ENCODE measurements around the gene DDN.

Gene DDN

GRCh38 chr12:48965298-48965838 lies 33.8 kb downstream of the DDN start:
- peak in 1 of 3 experiments; percentile 57 for DNase-seq

GRCh38 chr12:48961801-48962200 lies 37.4 kb downstream of the DDN start:
- no peak for DNase-seq

DNA sequence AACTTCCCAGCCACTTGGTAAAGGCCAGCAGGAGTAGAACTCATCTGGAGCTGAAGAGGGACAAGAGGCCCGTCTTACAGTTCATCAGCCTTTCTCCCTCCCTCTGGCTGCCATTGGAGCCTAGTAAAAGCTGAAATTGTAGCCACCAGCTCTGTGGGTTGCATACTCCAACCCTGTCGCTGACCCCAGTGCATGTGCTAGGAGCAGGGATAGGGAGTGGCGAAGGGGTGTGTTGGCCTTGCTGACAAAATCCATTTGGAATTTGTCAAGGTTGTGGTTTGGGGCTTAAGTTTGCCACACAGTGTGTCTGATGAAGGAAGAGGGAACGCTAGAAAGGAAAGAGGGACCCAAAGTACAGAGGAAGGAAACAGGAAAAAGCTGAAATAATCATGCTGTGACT lies 37.8 kb downstream of the DDN start:
- DNase-seq, result no peak

- no peak for DNase-seq
Measured at GRCh38 chr12:48960834-48961233, 38.3 kb downstream of the DDN start.

GRCh38 chr12:48958049-48958388 lies 41.2 kb downstream of the DDN start:
- no peak for DNase-seq

DNA sequence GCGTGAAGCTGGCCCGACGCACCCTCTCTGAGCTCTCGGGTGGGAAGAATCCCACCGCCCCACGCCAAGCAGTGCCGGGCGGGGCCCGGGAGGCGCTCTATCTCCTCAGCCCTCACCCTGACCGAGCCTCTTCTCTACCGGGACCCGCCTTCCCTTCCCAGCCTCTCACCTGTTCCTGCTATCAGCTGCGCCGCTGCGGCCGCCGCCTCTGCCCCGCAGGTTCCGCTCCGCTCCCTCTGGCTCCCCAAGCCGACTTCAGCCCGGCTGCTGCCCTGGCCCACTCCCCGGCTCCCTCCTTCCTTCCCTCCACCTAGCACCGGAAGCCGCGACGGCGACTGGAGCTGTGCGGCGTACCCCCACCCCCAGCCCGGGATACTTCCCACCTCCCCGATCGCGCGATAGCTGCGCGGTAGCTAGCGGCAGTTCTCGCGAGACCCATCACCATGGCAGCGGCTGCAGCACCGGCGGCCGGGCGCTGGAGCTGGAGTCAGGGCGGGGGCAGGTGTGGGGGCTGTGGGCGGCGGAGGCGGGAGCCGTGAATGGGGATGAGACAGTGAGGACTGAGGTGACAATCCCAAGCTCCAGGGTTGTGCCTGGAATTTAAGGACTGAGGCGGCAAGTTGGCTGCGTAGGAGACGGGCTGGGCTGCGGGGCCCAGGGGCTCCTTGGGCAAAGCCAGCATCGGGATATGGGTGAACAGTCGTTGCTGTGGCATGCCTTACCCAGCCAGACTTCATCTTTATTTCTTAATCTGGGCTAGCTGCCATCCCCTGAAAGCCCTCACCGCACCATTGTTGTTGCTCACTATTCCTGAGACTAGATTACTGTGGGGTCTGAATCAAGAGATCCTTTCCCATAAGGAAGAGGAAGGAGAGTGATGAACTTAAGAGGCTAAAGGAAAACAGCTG lies 41.8 kb downstream of the DDN start, which contains the start of gene ARF3:
TSS of gene ARF3 (minus strand) at position 347 of the 908 bp plus-strand sequence. CDS start 16,392 bp downstream, outside the sequence.
- DNase-seq, result peak; percentile 97 to 98 (median 98)

- peak; percentile 80 to 92 (median 91) for DNase-seq
Measured at GRCh38 chr12:48956279-48957140, 42.7 kb downstream of the DDN start.

- DNase-seq, result no peak
Measured at GRCh38 chr12:48954841-48955501, 44.2 kb downstream of the DDN start.

GRCh38 chr12:48954061-48954460 lies 45.1 kb downstream of the DDN start:
- no peak for DNase-seq

- no peak for DNase-seq
Measured at GRCh38 chr12:48952691-48953090, 46.5 kb downstream of the DDN start.

DNA sequence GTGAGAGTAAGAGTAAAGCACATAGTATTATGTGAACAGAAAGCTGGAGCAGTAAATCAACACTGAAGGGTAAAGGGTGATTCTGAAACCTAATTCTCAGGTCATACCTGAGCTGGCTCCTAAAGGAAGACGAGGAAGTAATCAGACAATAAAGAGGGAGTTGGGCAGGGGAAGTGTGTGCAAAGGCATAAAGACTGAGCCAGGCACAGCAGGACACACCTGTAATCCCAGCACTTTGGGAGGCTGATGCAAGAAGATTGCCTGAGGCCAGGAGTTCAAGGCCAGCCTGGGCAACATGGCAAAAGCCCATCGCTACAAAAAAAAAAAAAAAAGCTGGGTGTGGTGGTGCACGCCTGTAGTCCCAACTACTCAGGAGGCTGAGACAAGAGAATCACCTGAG lies 51.4 kb downstream of the DDN start:
- DNase-seq, result no peak

DNA sequence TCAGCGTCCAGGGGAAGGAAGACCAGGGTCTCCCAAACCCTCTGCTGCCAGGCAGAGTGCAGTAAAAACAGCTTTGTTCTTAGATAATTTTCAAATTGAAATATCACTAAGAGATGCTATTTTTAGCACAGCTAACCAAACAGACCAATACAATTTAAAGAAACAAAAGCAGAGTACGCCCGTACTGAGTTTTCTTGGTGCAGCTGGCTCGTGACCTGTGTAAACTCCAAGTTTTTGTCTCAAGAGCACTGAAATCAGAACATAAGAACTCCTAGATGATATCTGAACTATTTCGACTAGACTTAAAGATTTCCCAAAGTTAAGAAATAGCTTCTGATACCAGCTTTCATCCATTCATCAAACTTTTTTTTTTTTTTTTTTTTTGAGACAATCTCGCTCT lies 52.2 kb downstream of the DDN start:
- DNase-seq, result no peak

- DNase-seq, result peak in 1 of 3 experiments; percentile 59
Measured at GRCh38 chr12:48946205-48946604, 53.0 kb downstream of the DDN start.
